ENCODE measurements around the gene ATP6AP2.
A peak's percentile ranks its signal among the peaks of the same experiment; 100 is the strongest.
"Not testable (repeated sequence)": the region's sequence is repeated elsewhere in the genome, so short reads cannot be mapped to it uniquely, and the experiment has no call there.

ATP6AP2 gene

GRCh38 chrX:40573763-40574162 is 7.0 kb upstream of the ATP6AP2 start:
- DNase-seq (ENCODE audit: extremely low read depth in 1 of 2, low read depth in 1 of 2), result no peak

GRCh38 chrX:40575411-40575810 is 5.4 kb upstream of the ATP6AP2 start:
- not testable (repeated sequence) for DNase-seq (ENCODE audit: extremely low read depth in 1 of 2, low read depth in 1 of 2)

- DNase-seq (ENCODE audit: extremely low read depth in 1 of 2, low read depth in 1 of 2), result no peak
Measured at GRCh38 chrX:40576291-40576690, 4.5 kb upstream of the ATP6AP2 start.

DNA sequence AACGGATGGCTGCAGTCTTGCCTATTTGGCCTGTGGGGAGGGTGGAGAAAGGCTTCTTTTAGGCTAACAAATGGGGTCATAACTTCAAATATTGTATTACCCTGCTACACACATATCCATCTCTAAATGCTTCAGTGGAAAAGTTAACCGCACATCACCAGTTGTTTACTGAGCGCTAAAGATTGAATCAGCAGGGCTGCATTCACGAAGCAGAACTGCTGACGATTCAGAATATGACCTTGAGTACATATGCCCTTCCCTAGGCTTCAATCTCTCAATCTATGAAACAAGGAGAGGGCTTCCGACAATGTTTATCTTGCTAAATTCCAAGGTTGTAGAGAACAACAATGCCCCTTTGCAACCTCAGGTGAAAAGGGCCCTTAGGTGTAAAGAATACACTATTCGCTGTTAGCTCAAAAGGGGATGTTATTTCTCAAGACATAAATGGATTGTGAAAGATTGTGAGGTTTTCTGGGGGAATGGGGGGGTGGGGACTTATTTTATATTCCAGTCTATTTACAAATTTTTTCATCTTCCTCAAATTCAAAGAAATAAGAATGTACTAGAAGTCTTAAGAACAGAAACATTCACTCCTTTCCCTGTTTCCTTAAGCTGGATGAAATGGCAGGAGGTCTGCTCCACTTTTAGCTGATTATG is 2.6 kb upstream of the ATP6AP2 start:
- DNase-seq (ENCODE audit: extremely low read depth in 1 of 2, low read depth in 1 of 2), result no peak

GRCh38 chrX:40579141-40579540 is 1.6 kb upstream of the ATP6AP2 start:
- no peak for DNase-seq (ENCODE audit: extremely low read depth in 1 of 2, low read depth in 1 of 2)

DNA sequence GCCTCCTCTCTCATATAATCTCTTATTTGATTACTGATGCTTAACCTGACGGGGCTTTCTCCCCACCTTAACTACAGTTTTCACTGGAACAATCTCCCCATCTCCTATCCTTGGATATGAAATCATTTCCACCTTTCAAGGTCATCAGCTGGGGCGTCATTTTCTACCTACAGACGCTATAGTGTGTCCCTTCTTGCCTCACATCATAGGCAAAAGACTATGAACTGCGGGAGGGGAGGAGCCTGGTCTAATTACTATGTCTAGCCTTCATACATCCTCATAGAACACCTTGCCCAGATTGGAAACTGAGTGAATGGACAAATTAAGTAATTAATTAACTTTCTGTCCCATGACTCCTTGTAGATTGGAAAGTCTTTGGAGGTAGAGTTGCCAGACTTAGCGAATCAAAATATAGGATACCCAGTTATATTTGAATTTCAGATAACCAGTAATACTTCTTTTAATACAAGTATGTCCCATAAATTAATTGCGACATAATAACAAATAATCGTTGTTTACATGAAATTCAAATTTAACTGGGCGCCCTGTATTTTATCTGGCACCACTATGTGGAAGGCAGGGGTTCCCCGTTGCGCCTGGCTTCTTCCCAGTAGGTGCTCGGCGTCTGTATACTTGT is 752 bp upstream of the ATP6AP2 start:
- DNase-seq (ENCODE audit: extremely low read depth in 1 of 2, low read depth in 1 of 2), result no peak

DNA sequence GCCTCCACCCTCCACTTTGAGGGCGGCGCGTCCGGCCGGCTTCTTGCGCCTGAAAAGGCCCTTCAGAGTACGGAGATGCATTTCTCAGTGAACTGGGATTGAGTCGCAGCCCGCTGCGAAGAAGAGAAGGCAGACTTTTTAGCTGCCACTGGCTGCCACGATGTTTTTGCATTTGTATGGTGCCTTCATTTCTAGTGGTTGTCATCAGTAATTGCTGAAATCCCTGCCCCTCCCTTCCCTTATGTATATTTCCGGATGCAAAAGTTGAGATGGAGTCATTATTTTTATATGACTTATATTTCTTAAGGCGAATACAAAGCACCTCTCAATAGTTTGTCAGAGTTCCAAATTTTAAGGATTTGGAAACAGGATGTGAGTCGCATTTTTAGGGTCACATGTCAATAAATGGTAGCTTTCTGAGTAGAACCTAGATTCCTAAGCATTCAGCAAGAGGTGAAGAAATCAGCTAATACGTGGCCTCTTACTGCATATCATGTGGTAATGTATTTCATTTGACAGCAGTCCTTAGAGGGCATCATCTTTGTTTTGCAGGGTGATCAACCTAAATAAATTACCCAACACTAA is 658 bp downstream of the ATP6AP2 start:
- no peak for DNase-seq (ENCODE audit: extremely low read depth in 1 of 2, low read depth in 1 of 2)

DNA sequence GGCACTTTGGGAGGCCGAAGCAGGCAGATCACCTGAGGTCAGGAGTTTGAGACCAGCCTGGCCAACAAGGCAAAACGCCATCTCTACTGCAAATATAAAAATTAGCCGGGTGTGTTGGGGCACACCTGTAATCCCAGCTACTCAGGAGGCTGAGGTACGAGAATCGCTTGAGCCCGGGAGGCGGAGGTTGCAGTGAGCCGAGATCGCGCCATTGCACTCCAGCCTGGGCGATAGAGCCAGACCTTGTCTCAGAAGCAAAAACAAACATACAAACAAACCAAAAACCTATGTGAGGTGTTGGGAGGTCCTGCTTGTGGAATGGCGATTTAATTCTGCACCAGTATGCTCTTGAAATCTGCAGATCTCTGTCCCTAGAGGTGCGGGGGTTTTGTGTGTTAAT is 1.4 kb downstream of the ATP6AP2 start:
- DNase-seq (ENCODE audit: extremely low read depth in 1 of 2, low read depth in 1 of 2), result not testable (repeated sequence)

- no peak for DNase-seq (ENCODE audit: extremely low read depth in 1 of 2, low read depth in 1 of 2)
Measured at GRCh38 chrX:40582811-40583210, 2.0 kb downstream of the ATP6AP2 start.

GRCh38 chrX:40587623-40588022 is 6.9 kb downstream of the ATP6AP2 start:
- not testable (repeated sequence) for DNase-seq (ENCODE audit: extremely low read depth in 1 of 2, low read depth in 1 of 2)

DNA sequence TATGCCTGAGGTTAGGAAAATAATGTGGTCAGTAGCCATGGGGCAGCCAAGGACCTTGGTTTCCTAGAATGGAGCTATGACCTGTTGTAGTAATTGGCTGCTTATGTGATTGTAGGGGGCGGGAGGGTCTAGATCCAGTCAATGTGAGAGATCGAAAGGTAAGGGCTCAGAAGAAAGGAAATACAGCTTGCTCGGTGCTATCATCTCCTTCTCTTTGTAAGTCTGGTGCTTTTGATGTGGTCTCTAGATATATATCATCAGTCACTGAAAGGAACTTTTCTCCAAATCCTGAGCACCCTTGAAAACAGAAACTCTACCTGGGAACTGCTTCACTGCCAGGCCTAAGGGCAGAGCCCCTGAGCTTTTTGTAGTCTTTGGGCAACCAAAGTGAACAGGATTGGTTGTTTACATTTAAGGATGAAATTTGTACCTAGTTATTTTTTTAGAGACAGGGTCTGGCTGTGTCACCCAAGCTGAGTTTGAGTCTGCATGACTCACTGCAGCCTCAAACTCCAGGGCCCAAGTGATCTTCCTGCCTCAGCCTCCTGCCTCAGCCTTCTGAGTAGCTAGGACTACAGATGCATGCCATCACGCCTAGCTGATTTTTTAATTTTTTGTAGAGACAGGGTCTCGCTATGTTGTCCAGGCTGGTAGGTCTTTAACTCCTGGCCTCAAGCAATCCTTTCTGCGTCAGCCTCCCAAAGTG is 9.0 kb downstream of the ATP6AP2 start:
- peak in 1 of 2 donors; percentile 6 for DNase-seq (ENCODE audit: extremely low read depth in 1 of 2, low read depth in 1 of 2)

DNA sequence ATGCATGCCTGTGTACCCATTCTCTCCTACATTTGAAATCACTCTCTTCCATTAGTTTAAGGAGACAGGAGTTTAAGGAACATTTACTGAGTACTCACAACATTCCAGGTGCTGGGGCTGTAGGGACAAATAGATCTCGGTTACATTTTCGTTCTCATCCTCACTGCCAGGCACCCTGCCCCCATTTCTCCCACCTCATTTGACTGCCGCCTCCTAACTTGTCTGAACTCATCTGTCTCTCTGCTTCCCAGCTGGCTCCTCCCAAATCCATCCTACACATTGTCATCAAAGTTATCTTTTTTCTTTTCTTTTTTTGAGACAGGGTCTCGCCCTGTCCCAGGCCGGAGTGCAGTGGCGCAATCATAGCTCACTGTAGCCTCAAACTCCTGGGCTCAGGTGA is 22.7 kb downstream of the ATP6AP2 start:
- DNase-seq (ENCODE audit: extremely low read depth in 1 of 2, low read depth in 1 of 2), result no peak

- DNase-seq (ENCODE audit: extremely low read depth in 1 of 2, low read depth in 1 of 2), result no peak
Measured at GRCh38 chrX:40607381-40607780, 26.6 kb downstream of the ATP6AP2 start.

GRCh38 chrX:40612511-40612910 is 31.7 kb downstream of the ATP6AP2 start:
- DNase-seq (ENCODE audit: extremely low read depth in 1 of 2, low read depth in 1 of 2), result no peak

DNA sequence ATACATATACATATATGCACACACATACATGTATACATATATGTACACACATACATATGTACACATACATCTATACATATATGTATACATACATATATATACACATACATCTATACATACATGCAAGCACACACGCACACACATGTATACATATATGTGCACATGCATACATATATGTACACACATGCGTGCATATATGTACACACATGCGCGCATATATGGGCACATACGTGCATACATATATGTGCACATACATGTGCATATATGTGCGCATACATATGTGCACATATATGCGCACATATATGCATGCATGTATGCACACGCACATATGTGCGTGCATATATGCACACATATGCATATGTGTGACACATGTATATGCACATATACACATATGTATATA is 35.2 kb downstream of the ATP6AP2 start:
- no peak for DNase-seq (ENCODE audit: extremely low read depth in 1 of 2, low read depth in 1 of 2)

- DNase-seq (ENCODE audit: extremely low read depth in 1 of 2, low read depth in 1 of 2), result no peak
Measured at GRCh38 chrX:40617566-40617965, 36.8 kb downstream of the ATP6AP2 start.

DNA sequence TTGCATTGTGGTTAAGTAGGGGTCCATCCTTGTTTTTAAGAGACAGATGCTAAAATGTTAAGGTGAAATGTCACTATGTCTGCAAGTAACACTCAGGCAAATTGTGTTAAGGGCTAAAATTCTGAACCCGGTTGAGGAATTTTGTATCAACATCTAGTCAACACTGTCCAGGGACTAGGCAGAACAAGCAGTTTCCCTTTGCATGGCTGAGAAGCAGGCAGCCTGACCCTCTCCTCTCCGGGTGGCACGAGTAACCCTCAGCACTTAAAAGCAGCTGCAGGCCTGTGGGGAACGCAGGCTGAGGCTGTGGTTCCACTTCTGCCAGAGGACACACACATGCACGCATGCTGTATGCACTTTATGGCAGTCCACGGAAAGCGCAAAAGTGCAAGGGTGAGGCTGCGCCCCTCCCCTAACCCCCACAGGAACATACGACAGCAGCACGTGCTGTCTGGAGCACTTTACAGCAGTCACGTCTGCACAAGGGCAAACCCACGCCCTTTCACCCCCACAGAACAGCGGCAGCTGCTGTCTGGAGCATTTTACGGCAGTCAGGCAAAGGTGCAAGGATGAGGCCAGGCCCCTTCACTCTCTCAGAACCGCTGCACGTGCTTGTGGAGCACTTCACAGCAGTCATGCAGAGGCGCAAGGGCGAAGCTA is 41.8 kb downstream of the ATP6AP2 start:
- DNase-seq (ENCODE audit: extremely low read depth in 1 of 2, low read depth in 1 of 2), result no peak

GRCh38 chrX:40623139-40623536 is 42.4 kb downstream of the ATP6AP2 start, which contains the start of gene MPC1L:
MPC1L (plus strand) TSS chrX:40623428; CDS start chrX:40623566, 138 bp downstream.
- DNase-seq (ENCODE audit: extremely low read depth in 1 of 2, low read depth in 1 of 2), result no peak

DNA sequence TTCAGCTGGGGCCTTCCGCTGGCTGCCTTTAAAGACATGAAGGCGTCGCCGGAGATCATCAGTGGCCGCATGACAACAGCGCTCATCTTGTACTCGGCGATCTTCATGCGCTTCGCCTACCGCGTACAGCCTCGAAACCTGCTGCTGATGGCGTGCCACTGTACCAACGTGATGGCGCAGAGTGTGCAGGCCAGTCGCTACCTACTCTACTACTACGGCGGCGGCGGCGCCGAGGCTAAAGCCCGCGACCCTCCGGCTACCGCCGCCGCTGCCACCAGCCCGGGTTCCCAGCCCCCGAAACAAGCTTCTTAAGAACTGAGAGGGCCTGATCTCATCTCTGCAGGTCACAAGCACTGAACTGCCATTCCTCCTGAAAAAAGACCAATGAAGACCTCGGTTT is 42.9 kb downstream of the ATP6AP2 start:
- DNase-seq (ENCODE audit: extremely low read depth in 1 of 2, low read depth in 1 of 2), result no peak

- DNase-seq (ENCODE audit: extremely low read depth in 1 of 2, low read depth in 1 of 2), result no peak
Measured at GRCh38 chrX:40625294-40625693, 44.5 kb downstream of the ATP6AP2 start.

DNA sequence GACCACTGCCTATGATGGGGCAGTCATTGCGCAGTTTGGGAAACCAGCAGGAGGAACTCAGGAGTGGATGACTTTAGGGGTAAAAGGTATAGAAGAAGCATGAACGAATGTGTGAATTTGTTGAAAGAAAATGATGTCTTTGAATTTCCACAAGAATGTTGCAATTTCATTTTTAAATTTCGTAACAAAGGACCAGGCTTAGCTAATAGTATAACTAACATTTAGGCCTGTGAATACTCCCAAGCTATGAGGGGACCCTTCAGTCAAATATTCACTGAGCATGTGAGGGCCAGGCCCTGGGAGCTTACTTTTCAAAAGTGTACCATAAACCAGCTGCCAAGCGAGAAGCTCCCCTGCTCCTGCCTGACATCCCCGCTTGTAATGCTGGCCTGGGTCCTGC is 47.7 kb downstream of the ATP6AP2 start:
- no peak for DNase-seq (ENCODE audit: extremely low read depth in 1 of 2, low read depth in 1 of 2)

All from stimulated activated CD8-positive, alpha-beta memory T cell treated with anti-CD3 and anti-CD28 coated beads, Interleukin-7, amount 100 ng/mL, for 48 hours (primary cell).